ENCODE results near the gene MTAP.

The MTAP gene

GRCh38 chr9:21802418-21803000 lies at the start of gene MTAP:
TSS of gene MTAP (plus strand) at chr9:21802636. CDS start at chr9:21802749, 113 bp downstream.
- DNase-seq, result peak; percentile 68 to 71

- no peak for DNase-seq
Measured at GRCh38 chr9:21753523-21753922, 48.9 kb upstream of the MTAP start.

DNA sequence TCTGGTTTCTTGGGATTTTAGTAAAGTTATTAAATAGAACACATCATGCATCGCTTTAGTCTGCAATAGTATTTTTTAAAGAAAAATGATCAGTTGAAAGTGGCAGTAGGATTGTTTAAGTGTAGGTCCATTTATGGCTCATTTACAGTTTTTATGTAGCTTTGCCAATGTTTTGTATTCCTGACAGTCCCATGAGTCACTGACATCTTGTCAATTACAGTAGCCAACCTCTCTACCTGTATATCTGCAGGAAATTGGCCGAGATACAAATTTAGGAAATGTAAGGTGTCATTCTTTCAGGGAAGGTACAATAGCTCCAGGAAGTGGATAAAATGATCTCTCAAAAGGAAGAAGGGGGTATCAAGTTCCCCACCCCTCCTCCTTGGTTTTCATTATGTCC lies 47.7 kb upstream of the MTAP start:
- no peak for DNase-seq

GRCh38 chr9:21758540-21758939 lies 43.9 kb upstream of the MTAP start:
- no peak for DNase-seq

DNA sequence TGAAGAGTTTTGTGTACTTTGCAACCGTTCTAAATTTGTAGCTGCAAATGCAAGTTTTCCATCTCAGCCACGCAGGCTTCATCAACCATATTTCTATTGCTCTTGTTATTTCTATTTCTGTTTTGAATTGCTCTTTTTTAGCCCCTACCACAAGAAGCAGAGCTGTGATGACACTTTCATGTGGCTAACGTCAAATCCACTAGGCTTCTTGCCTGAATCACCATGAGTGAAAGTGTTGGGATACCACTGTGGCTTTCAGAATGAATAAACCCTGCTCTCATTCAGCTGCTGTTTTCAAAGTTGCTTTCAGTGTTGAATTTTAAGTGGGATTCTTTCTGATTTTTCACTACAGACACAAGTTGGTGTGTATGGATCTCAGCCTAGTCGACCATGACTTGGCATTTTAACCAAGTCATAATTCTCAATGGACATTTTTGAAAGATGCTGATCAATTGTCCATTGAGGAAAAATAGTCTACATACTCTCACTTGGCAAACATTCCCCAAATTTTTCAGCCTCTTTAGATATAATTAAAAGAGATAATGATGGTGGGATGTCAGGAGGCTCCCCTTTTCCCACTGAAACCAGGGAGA lies 41.0 kb upstream of the MTAP start:
- no peak for DNase-seq

DNA sequence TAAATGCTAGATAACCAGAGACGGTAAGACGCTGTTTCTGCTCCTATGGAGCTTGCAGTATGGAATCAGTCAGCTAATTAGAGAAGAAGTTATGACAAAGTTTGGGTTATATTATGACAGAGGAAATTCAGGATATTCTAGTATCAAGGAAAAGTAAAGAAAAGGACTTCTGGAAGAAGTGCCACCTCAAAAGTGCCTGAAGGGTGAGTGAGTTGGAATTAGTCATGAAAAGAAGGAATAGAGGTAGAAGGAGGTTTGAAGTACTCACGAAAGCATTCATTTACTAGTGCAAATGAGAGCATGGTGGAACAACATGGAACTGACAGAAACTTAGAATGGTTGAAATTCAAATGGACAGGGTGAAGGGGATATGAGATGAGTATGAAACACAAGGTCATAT lies 40.4 kb upstream of the MTAP start:
- DNase-seq, result no peak

- DNase-seq, result no peak
Measured at GRCh38 chr9:21764846-21765245, 37.6 kb upstream of the MTAP start.

GRCh38 chr9:21766096-21766495 lies 36.3 kb upstream of the MTAP start:
- DNase-seq, result no peak

GRCh38 chr9:21770871-21771560 lies 31.4 kb upstream of the MTAP start:
- DNase-seq, result no peak

DNA sequence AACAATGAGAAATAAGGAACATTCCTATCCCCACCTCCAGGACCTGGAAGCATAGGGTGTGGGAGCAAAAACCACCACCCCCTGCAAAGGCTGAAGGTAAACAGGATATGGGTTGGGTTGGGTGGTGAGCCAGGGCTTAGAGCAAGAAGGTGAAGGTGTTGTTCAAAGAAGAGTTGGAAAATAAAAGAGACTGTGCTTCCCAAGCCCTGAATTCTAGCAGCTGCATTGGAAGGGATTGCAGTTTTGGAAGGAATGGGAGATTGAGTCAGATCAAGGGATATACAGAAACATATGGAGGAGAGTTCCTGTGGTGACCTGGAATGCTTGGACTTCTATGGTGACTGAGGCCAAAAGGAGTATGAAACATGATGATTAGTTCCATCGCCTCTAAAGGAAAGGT lies 24.7 kb upstream of the MTAP start:
- DNase-seq, result no peak

- no peak for DNase-seq
Measured at GRCh38 chr9:21778304-21778703, 24.1 kb upstream of the MTAP start.

GRCh38 chr9:21779397-21779796 lies 23.0 kb upstream of the MTAP start:
- DNase-seq, result no peak

GRCh38 chr9:21781656-21782055 lies 20.8 kb upstream of the MTAP start:
- no peak for DNase-seq

DNA sequence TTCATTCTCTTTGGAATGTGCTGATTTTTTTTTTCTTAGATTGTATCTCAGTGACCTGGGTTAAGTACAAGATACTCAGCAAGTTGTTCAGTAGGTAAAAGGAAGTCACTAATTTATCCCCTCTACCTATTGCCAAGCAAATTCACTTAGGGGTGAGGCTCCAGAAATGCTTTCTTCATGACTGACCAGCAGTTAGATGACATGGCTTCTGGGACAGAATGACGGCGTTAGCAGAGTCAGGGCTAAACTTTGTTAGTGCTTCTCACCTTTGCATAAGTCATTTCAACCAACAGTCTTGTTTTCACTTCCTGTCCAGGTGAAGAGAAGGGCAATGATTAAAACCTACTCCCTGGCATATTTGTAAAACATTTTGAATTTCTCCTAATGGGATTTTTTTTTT lies 20.2 kb upstream of the MTAP start:
- DNase-seq, result no peak

DNA sequence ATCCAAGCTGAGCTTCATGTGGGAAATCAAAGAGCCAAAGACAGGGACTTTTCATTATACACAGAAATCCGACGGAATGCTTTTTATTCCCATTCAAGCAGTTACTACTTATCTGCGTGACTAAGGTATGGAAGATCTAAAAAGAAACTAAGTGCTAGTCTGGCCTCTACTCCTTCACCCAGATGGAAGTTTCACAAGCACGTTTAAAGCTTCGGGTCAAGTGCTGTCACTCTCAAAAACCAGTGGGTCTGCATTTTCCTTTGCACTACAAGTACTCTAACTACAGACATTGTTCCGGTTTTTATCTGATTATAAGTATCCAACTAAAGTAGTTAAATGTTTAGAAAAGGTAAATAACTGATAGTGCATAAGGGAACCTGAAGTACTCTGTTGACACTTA lies 13.7 kb upstream of the MTAP start:
- no peak for DNase-seq

- peak; percentile 41 to 47 for DNase-seq
Measured at GRCh38 chr9:21789541-21790037, 12.8 kb upstream of the MTAP start.

DNA sequence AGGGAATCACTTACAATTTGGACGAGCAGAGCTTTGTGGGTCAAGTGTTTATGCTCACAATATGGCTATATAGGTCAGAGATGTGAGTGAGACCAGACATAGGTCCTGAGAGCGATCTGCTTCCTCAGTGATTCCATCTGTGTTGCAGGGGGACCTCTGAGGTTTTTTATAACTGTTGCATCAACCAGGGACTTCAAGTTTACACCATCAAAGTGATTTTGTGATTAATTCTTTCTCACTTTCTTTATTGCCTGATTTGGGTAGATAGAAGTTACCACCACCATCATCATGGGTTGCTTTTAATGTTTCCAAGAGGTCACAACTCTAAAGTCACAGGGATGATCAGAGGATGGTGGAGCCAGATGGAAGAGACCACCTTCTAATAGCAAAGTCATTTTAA lies 7.0 kb upstream of the MTAP start:
- DNase-seq, result no peak

DNA sequence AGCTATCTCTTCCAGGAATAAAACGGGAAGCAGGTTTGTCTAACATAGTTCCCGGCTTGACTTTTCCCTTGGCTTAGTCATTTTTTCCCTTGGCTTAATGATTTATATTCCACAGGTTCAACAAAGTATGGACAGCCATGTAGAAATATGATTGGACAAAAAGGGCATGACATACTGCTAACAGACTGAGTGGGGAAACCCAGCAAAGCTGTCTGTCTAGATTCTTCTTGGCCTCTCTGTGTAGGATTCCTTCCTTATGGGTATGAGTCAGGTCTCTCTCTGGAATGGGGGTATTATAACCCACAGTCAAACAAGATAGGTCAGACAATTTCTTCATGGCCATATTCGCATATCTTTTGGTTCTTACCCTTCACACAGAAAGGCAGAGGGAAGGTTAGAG lies 5.7 kb upstream of the MTAP start:
- DNase-seq, result no peak

GRCh38 chr9:21800931-21801682 lies 1.3 kb upstream of the MTAP start:
- DNase-seq, result no peak

GRCh38 chr9:21801683-21802417 lies 586 bp upstream of the MTAP start:
- DNase-seq, result peak in 1 of 2 donors; percentile 9

- DNase-seq, result no peak
Measured at GRCh38 chr9:21803649-21804048, 1.2 kb downstream of the MTAP start.

DNA sequence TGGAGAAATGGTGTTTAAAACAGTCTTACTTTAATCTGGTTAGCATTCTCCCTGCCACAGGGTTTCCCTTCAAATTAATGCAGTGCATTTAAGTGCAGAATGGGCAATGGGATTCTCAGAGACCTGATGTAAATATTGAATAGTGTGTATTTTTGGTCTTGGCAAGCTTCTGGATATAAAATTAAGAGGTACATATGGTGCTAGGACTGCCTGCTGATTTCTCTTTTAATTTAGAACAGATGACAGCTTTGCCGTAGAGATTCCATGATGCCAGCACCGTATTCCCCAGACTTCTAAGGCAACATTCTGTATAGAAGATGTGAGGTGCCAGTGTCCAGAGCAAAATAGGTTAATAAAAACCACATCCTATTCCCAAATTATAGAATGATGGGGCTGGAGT lies 1.9 kb downstream of the MTAP start:
- DNase-seq, result no peak

- no peak for DNase-seq
Measured at GRCh38 chr9:21804791-21805190, 2.4 kb downstream of the MTAP start.
